Cardiac muscle cell (in vitro differentiated cells and primary cell): ENCODE results near the gene MAPKBP1. TPM values are rescaled to one million over a fixed set of nuclear protein-coding genes. Genes with fewer than 3 reads are reported as not detected.

Experiments
- DNase-seq, 2 donors: peaks; one replicate each; pipeline versions ENCODE4 v3.0.0 to v3.0.0-alpha.2; 2010 to 2017; ENCODE audit warnings: low read depth in 1 of 2, low spot score in 1 of 2
- H3K27ac ChIP-seq: fragments of 200-600 bp; sonication (generic); 2 replicates; pipeline ENCODE4 v1.5.1; 2016
- H3K27me3 ChIP-seq: fragments of 200-600 bp; sonication (generic); 2 replicates; pipeline ENCODE4 v1.6.0; 2016; ENCODE audit warnings: control low read depth
- H3K36me3 ChIP-seq: fragments of 200-600 bp; sonication (generic); 2 replicates; pipeline ENCODE4 v1.5.1; 2016; ENCODE audit warnings: control low read depth
- H3K4me1 ChIP-seq: fragments of 200-600 bp; sonication (generic); 2 replicates; pipeline ENCODE4 v1.8.1; 2017; ENCODE audit warnings: low read depth, mild to moderate bottlenecking, mixed run types
- H3K4me3 ChIP-seq: fragments of 200-600 bp; sonication (generic); 2 replicates; pipeline ENCODE4 v1.5.1; 2016; ENCODE audit warnings: mild to moderate bottlenecking
- H3K9me3 ChIP-seq: fragments of 200-600 bp; sonication (generic); 2 replicates; pipeline ENCODE4 v1.5.1; 2017; ENCODE audit warnings: low read depth, mild to moderate bottlenecking, control low read depth
- CTCF ChIP-seq: IDR thresholded peaks from 2 replicates; pipeline ENCODE4 v1.5.1; 2012; ENCODE audit warnings: low read depth, mild to moderate bottlenecking, low read length
- polyA plus RNA-seq: library from polyadenylated mRNA; unstranded; fragments of >200 nt; fragmentation: Nextera tagmentation; extraction: Ambion mirVana; gene quantifications from 2 replicates; pipeline ENCODE4 v1.2.1, GENCODE V29; 2016
- total RNA-seq: library from RNA; depleted of rRNA; stranded (reverse); fragments of >200 nt; gene quantifications from 2 replicates; pipeline ENCODE4 v1.2.3, GENCODE V29; 2016

MAPKBP1 gene
- total and polyA plus RNA-seq, 2 experiments from 2014 or later = 37.7 to 109 TPM

GRCh38 chr15:41824062-41824745 lies 49.9 kb downstream of the MAPKBP1 start:
- Histone ChIP-seq H3K36me3 (peaks cover 41% of the 10 kb centered on the region), H3K4me3 (no peak overlapping the region), H3K27ac (no peak overlapping the region), H3K9me3 (no peaks in the 10 kb centered on the region), H3K27me3 (no peaks in the 10 kb centered on the region), H3K4me1 (no peaks in the 10 kb centered on the region)
- TF ChIP-seq CTCF = no peak
- no peak for DNase-seq

DNA sequence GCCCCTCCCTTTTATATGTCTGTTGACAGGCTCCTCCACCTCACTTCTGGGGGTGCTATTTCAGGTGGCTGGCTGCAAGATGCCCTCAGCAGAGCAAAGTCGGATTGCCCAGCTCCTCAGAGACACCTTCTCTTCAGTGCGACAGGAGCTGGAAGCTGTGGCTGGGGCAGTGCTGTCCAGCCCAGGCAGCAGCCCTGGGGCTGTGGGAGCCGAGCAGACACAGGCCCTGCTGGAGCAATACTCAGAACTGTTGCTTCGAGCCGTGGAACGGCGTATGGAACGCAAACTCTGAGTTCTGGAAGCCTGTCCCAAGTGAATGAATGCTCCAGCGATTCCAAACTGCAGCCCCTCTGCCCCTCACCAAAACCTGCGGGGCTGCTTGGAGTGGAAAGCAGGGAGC lies 50.9 kb downstream of the MAPKBP1 start:
- Histone ChIP-seq H3K27ac (no peak overlapping the region), H3K4me3 (no peak overlapping the region), H3K27me3 (no peaks in the 10 kb centered on the region), H3K9me3 (no peaks in the 10 kb centered on the region), H3K4me1 (no peaks in the 10 kb centered on the region), H3K36me3 (peaks cover 32% of the 10 kb centered on the region)
- no peak for DNase-seq
- TF ChIP-seq CTCF = no peak

DNA sequence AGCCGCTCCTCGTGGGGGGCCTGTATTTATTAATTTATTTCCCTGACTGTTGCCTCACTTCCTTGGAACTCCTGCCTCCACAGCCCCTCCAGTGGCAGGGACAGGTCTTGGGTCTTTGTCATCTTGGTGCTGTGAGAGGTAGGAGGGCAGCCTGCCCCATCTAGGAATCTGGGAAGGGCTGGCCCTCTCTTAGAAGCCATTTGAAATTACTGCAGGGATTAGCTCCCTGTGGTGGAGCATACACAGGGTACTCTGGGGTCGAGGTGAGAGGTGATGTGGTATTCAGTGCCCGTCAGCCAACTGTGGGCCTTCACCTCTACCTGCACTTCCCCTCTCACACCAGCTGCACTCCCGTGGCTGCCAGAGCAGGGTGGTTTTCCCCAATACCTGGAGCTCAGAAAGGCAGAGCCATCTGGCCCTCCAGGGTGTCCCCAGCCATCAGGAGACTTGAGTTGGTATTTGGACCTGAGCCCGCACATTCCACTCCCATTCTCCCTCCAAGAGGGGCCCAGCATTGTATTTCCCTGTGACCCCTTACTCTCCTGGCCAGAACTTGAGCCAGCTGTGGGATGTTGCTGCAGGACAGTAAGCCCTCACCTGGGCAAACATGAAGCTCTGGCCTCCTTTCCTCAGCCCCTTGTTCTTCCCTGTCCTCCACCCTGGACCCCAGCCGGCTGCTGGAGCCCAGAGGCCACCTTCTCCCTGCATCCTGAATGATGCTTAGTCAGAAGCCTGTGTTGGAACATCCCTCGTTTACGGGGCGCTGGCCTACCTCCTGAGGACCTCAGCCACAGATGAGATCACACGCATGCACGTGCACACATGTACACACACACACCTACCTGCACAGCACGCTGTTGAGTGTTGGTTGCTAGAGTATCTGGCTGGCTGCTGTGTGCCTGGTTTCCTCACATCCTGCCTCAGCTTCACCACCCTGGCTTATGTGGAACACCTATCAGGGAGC lies 51.6 kb downstream of the MAPKBP1 start:
- DNase-seq = no peak
- Histone ChIP-seq H3K27ac (peak overlapping the region; percentile 36), H3K4me3 (no peak overlapping the region), H3K27me3 (no peaks in the 10 kb centered on the region), H3K4me1 (no peaks in the 10 kb centered on the region), H3K9me3 (no peaks in the 10 kb centered on the region), H3K36me3 (peaks cover 25% of the 10 kb centered on the region)
- no peak for TF ChIP-seq CTCF

DNA sequence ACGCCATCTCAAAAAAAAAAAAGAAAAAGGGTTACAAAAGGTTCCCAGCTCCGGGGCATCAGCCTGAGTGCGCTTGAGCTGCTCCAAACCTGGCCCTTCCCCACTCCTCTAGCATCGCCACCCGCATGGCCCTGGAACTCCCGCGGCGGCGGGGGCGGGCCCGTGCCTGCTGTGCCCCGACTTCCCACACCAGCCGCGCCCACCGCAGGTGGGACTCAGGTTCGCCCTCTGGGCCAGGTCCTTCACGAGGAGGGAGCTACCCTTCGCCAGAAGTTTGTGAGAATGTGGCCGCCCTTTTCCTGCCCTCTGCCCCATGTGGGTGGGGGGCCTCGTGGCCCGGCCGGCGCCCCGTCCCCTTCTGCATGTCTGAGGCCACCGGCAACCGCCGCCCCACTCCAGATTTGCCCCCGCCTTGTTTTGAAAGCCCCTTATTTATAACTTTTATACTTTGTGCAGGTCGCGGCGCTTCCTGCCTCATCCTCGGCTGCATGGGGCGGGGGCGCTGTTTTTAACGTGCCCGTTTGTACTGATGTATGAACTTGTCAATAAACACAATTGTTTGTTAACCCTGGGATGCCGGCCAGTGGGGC lies 53.1 kb downstream of the MAPKBP1 start:
- DNase-seq = peak in 1 of 2 donors; percentile 15
- TF ChIP-seq CTCF = no peak
- H3K36me3 ChIP-seq = peaks cover 14% of the 10 kb centered on the region
- H3K27ac ChIP-seq = no peak overlapping the region
- H3K4me3 ChIP-seq = peak overlapping the region; percentile 79
- no peaks in the 10 kb centered on the region for H3K9me3 ChIP-seq
- no peaks in the 10 kb centered on the region for H3K4me1 ChIP-seq
- no peaks in the 10 kb centered on the region for H3K27me3 ChIP-seq

GRCh38 chr15:41827880-41828806 lies 53.9 kb downstream of the MAPKBP1 start, which contains the start of gene JMJD7:
TSS of gene JMJD7 (plus strand) at chr15:41828092. CDS start at chr15:41828125, 33 bp downstream.
- Histone ChIP-seq H3K4me3 (peak within 1 kb of the TSS; percentile 79), H3K27ac (peak within 1 kb of the TSS; percentile 84), H3K27me3 (no peaks in the 10 kb centered on the region), H3K9me3 (no peaks in the 10 kb centered on the region), H3K36me3 (peaks cover 7% of the 10 kb centered on the region), H3K4me1 (no peaks in the 10 kb centered on the region)
- TF ChIP-seq CTCF = no peak
- DNase-seq = peak; percentile 92 to 96
